HG03520 (cell line): ENCODE data around the gene CTRL.

Experiments
- ATAC-seq: cut with Tn5 transposase; IDR thresholded peaks from one replicate; pipeline ENCODE4 v1.9.1; 2021; ENCODE audit warnings: mild to moderate bottlenecking, moderate library complexity; ENCODE audit not compliant: unreplicated experiment

Gene CTRL

DNA sequence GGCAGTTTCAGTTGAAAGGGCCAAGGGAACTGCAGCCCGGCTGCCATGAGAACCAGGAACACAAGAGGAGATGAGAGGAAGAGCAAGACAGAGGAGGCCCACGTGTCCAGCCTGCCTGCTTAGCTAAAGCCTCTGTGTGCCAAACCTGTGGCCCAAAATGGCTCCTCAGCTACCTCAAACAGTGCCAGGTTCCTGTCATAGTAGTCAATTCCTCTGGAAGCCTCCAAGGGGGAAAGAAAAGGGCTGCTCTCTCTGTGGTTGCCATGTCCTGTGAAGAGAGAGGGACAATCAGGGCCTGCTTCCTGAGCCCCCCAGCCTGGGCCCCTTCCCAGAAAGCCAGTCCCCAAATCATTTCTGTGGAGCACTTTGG, 31.6 kb upstream of the CTRL start:
- no peak for ATAC-seq

DNA sequence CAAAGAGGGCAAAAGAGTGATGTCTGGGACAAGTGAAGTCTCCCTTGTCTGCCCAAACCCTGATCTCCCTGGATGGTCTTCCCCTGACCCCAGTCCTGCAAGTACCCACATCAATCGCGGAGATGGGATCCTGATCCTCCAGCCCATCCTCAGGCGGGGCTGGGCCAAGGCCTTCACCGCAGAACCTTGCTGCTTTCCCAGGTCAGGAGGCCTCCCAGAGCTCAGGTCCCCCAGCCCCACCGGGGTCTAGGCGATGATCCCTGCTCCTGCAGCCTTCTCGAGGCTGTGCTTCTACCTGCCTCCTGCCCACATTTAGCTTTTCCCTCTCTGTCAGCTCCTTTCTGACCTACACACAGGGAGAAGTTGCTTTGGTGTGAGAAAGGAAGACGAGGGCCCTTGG, 30.5 kb upstream of the CTRL start:
- ATAC-seq, result no peak

DNA sequence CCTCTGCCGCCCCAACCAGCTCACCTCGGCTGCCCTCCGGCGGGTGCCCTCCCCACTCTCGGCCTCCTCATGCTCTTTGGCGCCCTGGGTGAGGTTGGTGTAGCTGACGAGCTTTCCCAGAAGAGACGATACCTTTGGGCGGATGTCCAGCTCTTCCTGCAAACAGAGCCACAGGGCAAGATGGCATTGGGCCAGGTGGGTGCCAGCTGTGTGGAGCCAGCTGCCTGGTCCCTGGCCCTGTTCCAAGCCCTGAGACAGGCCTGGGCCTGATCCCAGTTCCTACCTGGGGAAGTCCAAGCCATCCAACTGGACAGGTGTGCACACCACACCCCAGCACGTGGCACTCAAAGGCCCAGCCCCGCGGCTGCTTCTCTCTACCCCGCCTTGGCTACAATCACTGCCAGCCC, 29.9 kb upstream of the CTRL start:
- ATAC-seq, result no peak

DNA sequence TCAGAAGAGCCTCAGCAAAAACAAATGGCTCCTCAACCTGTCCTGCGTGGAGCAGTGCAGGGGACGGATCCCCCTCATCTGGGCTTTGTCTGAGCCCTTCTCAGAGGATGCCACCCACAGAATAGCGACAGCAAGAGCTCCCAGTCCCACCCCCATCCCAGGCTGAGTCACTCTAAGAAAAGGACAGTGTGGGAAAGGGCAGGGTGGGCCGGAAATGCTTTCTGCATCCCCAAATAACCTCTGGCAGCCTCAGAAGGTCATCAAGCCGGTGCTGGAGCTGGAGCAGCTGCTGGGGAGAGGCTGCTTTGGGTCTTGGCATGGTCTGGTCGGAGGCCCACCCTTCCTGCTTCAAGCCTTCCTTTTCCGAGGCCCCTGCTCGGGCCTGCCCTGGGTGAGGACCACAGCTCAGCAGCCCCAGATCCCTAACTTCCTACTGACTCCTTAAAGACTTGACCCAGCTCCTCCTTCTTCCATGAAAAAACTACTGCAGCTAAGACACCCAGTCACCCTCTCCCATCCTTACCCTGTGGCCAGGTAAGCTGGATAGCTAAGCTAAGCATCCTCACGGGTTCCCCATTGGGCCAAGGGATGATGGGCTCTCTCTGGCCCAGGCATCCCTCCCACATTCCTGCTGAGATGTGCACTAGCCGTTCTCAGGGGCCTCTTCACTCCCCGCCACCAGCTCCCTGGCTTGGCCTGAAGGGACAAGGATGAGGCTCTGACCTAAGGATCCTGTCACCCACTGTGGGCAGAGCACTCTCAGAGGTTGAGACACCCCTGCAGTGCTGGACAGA, 28.1 kb upstream of the CTRL start:
- no peak for ATAC-seq

DNA sequence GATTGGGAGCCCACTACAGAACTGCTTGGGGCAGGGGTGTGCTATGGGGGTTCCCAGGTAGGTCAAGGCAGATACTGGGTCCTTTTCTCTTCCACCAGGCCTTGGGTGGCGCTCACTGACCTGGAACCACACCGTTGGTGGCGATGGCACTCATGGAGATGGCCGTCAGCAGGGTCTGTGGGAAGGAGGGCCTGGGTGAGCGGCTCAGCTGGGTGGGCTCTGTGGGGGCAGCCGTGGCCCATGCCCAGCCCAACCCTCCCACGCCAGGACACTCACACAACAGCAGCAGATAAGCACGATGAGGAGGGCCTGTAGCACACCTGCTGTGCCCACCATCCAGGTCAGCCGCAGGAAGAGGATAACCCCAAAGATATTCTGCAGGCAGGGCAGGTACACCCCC, 26.0 kb upstream of the CTRL start:
- ATAC-seq, result no peak

DNA sequence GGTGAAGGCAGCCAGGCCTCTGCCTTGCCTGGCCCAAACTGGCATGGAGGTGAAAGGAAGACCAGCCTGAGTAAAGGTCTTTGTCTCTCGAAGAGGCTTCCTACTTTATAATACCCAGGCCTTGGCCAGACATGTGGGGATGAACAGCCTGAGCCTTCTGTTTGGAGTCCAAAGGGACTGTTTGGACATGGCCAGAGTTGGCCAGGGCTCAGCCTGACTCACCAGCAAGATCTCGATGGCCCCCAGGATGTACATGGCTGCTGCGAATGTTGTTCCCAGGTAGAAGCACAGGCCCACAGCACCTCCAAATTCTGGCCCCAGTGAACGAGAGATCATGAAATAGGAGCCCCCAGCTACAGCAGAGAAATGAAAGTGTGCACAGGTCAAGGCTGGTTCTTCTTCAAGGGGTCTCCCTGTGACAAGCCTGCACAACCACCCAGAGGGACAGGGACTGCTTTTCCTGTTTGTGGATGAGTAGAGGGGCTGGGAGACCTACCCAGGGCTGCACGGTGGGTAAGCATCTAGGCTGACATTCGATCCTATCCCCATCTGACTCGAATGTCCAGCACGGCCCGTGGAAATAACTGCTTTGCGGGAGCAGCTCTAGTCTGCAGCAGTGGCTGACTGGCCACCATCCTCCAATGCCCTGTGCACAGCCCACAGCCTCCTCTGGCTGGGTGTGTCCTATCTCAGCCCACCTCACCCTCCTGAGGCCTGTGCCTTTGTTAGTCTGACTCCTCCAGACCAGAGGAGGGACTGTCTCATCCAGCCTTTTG, 22.9 kb upstream of the CTRL start:
- ATAC-seq, result no peak

DNA sequence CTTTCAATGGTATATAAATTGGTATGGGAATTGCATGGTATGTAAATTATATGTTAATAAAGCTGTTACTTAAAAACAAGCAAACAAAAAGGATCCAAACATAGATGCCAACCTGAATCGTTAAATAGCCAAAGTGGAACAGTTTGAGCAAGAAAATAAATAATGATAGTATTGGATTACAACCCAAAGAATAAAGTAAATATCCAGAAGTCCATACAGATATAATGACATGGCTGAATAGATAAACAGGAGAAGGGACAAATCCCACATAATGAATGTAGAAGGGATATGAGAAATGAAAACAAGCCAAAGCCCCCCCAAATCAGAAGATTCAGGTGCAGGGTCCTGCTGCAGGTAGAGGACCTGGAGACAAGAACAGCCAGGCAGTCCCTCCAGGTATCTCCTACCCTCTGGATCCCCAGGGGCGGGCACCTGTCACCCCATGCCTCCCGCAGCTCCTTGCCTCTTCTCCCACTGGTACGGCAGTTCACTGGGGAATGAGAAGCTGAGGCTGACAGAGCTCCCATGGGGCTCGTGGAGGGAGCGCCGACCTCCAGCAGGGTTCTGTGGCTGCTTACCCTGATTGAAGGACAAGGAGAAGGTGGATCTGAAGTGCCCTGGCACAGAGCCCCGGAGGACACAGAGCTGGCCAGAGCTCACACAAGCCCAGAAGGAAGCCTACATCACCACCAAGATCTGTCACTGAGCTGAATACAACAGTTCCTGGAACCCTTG, 22.1 kb upstream of the CTRL start:
- no peak for ATAC-seq

DNA sequence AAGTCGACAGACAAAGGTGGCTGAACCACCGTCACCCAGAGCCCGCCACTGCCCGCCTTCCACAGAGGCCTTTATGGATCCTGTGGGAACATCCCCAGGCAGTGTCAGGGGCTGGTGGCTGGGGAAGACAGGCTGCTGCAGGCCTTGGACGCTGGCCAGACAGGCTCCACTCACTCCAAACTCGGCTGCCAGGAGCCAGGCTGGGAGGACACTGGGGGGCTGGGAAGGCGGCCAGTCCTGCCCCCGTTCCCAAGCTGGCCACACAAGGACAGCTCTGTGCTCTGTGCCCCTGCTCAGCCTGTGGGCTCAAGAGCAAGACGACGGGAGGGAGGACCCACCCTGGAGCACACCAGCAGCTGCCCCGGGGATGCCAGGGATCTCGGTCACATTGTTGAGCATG, 19.8 kb upstream of the CTRL start:
- ATAC-seq, result no peak

DNA sequence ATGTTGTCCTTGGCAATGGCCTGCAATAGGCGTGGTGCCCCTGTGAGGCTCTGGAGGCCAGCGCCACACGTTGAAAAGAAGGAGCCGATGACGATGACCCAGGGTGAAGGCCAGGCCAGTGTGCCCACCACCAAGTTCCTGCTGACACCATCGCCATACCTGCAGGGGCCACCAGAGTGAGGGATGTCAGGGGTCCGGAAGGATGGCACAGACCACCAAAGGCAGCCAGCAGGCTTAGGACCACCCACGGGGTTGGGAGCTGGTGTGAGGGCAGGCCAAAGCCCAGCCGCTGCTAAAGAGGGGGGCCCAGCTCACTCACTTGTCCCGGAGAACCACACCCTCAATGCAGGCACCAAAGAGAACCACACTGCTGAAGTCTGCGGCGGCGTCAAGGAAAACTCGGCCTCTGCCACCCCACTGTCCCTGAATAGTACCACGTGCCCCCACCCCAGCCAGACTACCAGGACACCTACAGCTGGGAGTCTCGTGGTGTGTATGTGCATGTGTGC, 18.7 kb upstream of the CTRL start:
- no peak for ATAC-seq

DNA sequence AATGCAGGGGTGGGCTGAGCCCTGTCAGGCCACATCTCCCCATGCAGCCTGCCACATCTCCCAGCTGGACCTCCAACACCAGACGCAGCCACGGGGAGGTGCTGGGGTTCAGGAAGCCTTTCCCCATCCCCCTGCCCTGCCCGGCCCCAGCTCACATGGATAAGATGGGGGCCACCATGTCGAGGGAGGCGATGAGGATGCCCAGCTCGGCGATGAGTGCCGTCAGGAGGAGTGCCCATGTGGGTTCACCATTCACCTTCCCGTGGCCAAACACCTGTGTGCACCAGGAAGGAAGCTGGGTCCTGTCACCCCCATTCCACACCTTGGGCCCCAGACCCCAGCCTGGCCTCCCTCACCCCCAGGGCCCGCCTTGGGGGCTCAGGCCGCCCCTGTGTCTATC, 18.0 kb upstream of the CTRL start:
- ATAC-seq, result no peak

DNA sequence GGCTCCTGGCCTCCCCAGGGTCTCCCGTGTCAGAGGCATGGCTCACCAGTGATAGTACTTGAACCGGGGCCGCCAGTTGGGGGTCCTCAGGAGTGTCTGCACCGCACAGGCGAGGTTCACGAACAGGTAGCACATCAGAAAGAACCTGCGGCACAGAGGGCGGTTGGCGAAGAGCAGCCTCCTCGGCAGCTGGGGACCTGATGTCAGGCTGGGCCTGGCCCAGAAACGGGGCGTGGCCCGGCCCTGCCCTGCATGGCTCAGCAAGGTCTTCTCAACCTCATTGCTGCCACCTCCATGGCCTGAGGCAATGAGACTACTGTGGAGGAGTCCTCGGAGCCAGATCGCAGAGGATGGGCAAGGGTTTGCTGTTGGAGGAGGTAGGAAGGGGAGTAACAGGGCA, 16.4 kb upstream of the CTRL start:
- no peak for ATAC-seq

DNA sequence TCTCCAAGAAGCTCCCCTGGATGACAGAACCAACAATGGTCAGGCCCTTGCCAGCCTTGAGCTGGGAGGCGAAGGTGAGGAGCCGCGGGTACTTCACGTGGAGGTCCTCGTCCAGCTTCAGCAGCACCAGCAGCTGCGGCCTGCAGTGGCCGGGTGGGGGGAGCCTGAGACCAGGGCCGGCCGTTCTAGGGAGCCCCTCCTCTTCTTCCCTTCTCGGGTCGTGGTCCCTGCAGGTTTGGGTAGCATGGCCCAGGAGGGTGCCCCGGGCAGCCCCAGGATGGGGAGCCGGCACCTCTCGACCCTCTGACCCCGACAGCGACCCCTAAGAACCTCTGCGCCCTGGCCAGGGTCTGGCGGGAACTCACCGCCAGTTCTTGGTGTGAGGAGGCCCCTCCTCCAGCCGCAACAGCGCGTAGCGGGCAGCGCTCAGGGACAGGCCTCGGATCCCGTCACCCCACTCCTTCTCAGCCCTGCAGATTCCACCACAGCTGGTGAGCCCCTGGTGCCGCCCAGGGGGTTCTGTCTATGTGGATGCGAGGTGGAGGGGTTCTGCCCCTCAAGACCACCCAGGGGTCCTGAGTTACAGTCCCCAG, 15.4 kb upstream of the CTRL start:
- no peak for ATAC-seq

DNA sequence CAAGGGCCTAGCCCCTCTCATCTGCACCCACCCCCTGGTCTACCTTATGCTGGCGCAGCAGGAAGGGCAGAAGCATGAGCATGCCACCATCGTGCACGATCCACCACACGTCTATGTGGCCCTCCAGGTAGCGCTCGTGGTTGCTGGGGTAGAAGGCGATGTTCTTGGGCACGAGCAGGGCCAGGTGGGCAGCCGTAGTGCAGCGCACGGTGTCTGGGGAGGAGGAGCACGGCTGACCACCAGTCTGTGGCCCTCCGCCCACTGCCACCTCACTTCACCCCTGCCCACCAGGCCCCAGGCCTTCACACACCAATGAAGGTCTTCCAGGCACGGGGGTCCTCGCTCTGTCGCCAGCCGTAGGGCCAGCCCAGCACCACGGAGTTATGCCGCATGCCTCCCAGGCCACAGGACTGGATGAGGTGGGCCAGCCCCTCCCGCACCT, 14.5 kb upstream of the CTRL start:
- no peak for ATAC-seq

DNA sequence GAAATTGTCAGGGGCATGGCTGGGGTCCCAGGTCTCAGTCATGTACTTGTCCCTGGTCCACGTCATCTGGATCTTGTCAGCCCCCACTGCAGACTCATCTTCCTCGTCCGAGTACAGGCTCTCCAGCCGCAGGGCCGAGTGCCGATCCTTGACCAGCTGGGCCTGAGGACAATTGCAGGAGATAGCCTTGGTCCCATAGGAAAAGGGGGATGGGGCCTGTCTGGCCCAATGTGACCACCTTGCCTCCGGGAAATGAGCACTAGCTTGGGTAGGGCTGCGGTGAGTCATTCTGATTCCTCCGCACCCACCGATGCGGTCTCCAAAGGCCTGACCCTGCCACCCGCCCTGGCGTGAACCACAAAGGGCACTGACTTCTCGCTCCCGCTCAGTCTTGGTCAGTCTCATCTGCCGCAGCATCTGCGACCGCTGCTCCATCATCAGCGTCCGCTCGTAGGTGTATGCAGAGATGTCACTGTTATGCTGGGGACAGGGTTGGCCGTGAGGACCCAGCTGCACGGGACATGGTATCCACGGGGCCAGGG, 13.8 kb upstream of the CTRL start:
- no peak for ATAC-seq

DNA sequence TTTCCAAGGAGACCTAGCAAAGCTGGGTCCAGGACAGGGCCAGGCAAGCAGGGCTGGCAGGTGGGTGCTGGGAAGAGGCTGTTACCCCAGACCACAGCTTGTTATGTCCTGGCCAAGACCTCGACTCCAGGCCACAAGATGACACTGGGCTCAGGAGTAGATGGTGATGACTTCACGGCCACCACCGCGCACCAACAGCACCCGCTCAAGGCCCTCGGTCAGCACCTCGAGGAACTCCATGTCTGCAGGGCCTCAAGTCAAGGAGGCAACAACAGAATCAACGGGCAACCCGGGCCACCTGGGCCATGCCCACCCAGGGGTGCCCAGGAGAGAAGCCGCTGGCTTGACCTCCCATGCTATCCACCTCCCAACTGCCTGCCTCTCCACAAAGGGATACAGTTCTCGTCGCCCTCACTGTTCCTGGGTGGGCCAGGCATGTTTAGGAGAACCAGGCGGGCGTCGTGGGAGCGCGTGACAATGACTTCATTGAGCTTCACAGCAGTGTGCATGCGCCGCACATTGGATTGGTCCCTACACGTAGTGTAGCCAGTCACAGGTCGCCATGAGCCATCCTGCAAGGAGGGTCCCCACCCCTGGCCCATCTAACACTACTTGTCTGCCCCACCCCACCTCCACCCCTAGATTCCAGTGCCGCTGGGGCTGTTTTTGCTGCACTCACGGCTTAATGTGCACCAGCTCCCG, 13.2 kb upstream of the CTRL start:
- no peak for ATAC-seq

DNA sequence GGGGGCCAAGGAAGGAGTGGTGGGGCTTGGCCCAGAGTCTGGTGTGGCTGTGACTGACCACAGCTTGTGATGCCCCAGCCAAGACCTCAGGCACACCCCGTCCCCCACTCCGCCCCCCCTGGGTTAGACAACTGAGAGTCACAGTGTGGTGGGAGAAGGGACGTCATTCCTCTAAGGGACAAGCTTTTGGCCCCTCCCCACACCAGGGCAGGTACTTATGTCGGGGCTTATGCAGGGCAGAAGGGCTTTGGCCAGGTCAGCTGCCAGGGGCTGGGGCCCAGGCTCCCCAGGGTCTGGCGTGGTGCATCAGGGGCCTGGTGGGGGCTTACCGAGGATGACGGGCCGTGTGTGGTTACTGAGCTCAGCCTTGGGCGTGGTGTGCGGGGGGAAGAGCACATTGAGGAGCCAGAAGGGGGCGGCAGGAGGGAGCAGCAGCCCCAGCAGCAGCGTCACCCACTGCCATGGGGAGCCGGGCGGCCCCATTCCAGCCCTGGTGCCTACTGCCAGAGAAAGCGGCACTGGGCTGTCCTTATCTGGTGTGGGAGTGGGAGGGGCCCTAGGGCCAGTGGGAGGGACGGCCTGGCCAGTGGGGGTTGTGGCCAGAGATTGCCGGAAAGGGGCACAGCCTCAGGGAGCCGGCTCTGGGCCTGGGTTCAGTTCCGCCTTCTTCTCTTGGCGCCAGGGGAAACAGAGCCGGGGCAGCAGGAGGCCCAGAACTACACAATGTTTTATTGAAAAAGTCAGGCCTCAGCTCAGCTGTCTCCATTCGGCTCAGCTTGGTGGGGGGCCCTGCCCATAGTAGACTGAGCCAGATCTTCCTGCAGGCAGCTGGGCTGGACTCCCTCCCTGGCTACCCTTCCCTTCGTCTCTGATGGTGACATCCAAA, 12.2 kb upstream of the CTRL start, which contains the start of gene LCAT:
Gene LCAT, minus strand, starts transcription at position 502 of the 886 bp plus-strand sequence. Its CDS starts 19 bp downstream, at position 483.
- no peak for ATAC-seq

DNA sequence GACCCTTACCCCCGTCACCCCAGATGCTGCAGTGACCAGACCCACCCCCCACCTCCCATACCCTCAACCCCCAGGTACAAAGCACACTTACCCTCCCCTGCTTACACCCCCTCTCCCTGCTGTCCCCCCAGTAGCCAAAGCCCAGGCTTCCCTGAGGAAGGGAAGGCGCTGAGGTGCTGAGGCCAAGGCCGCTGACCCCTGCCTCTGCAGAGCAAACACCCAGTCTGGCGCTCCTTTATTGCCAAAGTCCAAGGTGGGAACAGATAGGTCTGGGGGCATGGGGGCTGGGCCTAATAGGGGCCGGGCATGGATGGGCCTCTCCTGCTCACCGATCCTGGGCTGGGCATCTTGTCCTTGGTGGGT, 11.6 kb upstream of the CTRL start:
- no peak for ATAC-seq

DNA sequence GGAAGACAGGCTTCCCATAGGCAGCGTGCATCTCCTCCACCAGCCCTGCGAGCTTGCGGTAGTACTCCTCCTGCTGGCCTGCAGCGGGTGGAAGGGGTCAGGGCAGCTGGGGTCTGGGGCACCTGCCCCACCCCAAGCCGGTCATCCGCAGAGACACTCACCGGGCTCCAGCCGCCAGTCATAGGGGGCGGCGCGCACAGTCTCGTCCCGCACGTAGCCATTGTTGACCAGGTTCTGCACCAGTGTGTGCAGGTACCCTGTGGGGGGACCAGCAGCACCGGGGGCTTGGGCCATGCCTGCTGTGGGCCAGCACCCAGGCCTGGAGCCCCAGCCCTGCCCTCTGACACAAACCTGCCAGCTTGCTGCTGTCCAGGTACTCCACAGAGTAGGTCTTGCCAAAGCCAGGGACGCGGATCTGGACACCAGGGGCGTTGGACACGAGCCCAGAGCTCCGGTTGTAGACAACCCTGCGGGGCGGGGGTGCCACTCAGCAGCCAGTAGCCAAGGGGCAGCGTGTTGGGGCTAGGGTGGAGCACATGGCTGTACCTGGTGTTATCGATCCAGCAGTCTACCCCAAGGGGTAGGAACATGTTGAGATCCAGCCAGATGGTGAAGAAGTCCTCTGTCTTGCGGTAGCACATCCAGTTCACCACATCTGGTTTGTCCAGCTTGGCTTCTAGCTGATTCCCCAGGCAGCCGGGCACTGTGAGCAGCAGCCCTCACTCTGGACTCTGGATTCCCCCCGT, 11.0 kb upstream of the CTRL start:
- ATAC-seq, result no peak

DNA sequence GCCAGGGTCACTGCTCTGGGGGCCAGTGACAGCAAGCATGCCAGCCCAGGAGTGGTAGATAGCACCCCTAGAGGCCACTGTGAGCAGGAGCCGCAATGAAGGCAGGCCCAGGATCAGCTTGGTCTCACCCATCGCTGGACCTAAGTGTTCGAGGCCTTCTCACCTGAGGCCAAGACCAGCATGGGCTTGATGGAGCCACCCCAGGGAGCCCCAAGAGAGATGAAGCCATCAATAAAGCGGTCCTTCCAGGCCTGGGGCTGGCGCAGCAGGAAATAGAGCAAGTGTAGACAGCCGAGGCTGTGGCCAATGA, 10.5 kb upstream of the CTRL start:
- no peak for ATAC-seq
